Trophoblast cell (in vitro differentiated cells and primary cell): ENCODE measurements around the gene HIVEP3.

Source experiments
- DNase-seq, 2 donors: peaks; one replicate each; pipeline ENCODE4 v3.0.0-alpha.2; 2016
- H2AFZ ChIP-seq: 2 replicates; pipeline ENCODE4 v1.6.1; 2013; ENCODE audit warnings: low read length, moderate library complexity, mild to moderate bottlenecking; ENCODE audit not compliant: insufficient read depth, poor library complexity
- H2AK5ac ChIP-seq: 2 replicates; pipeline ENCODE4 v1.6.1; 2013; ENCODE audit warnings: mild to moderate bottlenecking, low read length
- H2BK120ac ChIP-seq: 2 replicates; pipeline ENCODE4 v1.6.1; 2013; ENCODE audit warnings: low read length, mild to moderate bottlenecking, moderate library complexity; ENCODE audit not compliant: insufficient read depth, poor library complexity
- H2BK12ac ChIP-seq: 2 replicates; pipeline ENCODE4 v1.6.1; 2013; ENCODE audit warnings: mild to moderate bottlenecking, low read length, moderate library complexity
- H2BK5ac ChIP-seq: 2 replicates; pipeline ENCODE4 v1.6.1; 2013; ENCODE audit warnings: low read length, low read depth, moderate library complexity, mild to moderate bottlenecking; ENCODE audit not compliant: poor library complexity
- H3K14ac ChIP-seq: 2 replicates; pipeline ENCODE4 v1.6.1; 2013; ENCODE audit warnings: mild to moderate bottlenecking, low read length
- H3K18ac ChIP-seq: 2 replicates; pipeline ENCODE4 v1.6.1; 2013; ENCODE audit warnings: mild to moderate bottlenecking, low read length
- H3K23ac ChIP-seq: 2 replicates; pipeline ENCODE4 v1.6.1; 2013; ENCODE audit warnings: low read length
- H3K27ac ChIP-seq: 2 replicates; pipeline ENCODE4 v1.5.1; 2013; ENCODE audit warnings: low read depth, mild to moderate bottlenecking, inconsistent platforms, low read length, moderate library complexity
- H3K27me3 ChIP-seq: 2 replicates; pipeline ENCODE4 v1.6.1; 2013; ENCODE audit warnings: inconsistent platforms, mild to moderate bottlenecking, low read length, moderate library complexity; ENCODE audit not compliant: insufficient read depth
- H3K36me3 ChIP-seq, 2 experiments: 1 replicate in 1 of 2; 2 replicates in 1 of 2; pipeline ENCODE4 v1.6.1; 2013; ENCODE audit warnings: low read length in 2 of 2, mild to moderate bottlenecking in 2 of 2, moderate library complexity in 1 of 2; ENCODE audit not compliant: insufficient read depth in 2 of 2, control insufficient read depth in 1 of 2
- H3K4ac ChIP-seq: 2 replicates; pipeline ENCODE4 v1.6.1; 2013; ENCODE audit warnings: low read depth, mild to moderate bottlenecking, low read length, moderate library complexity
- H3K4me1 ChIP-seq, 2 experiments: 1 replicate in 1 of 2; 2 replicates in 1 of 2; pipeline ENCODE4 v1.6.1; 2013; ENCODE audit warnings: low read length in 2 of 2, mild to moderate bottlenecking in 2 of 2, moderate library complexity in 1 of 2; ENCODE audit not compliant: insufficient read depth in 2 of 2, control insufficient read depth in 1 of 2
- H3K4me2 ChIP-seq: 2 replicates; pipeline ENCODE4 v1.6.1; 2013; ENCODE audit warnings: inconsistent platforms, mild to moderate bottlenecking, low read length, moderate library complexity
- H3K4me3 ChIP-seq: 2 replicates; pipeline ENCODE4 v1.5.1; 2013; ENCODE audit warnings: mild to moderate bottlenecking, low read depth, low read length, inconsistent platforms
- H3K79me1 ChIP-seq: one replicate; pipeline ENCODE4 v1.6.1; 2013; ENCODE audit warnings: low read length
- H3K79me2 ChIP-seq: 2 replicates; pipeline ENCODE4 v1.6.1; 2013; ENCODE audit warnings: low read length, mild to moderate bottlenecking; ENCODE audit not compliant: control insufficient read depth, insufficient read depth, poor library complexity
- H3K9ac ChIP-seq: 2 replicates; pipeline ENCODE4 v1.6.1; 2013; ENCODE audit warnings: mild to moderate bottlenecking, low read length
- H3K9me3 ChIP-seq: 2 replicates; pipeline ENCODE4 v1.6.1; 2013; ENCODE audit warnings: low read depth, mild to moderate bottlenecking, control low read depth, inconsistent platforms, low read length; ENCODE audit not compliant: insufficient read depth
- H4K12ac ChIP-seq: 2 replicates; pipeline ENCODE4 v1.6.1; 2013; ENCODE audit warnings: low read depth, mild to moderate bottlenecking, low read length, moderate library complexity
- H4K8ac ChIP-seq: 2 replicates; pipeline ENCODE4 v1.6.1; 2013; ENCODE audit warnings: low read depth, mild to moderate bottlenecking, low read length, moderate library complexity
- H4K91ac ChIP-seq: one replicate; pipeline ENCODE4 v1.6.1; 2013; ENCODE audit warnings: low read depth, mild to moderate bottlenecking, low read length, moderate library complexity
- WGBS: extraction: QIAGEN DNeasy Blood & Tissue Kit; methylation state at CpG from one replicate; pipeline ENCODE4 v1.1.7; 2013; ENCODE audit warnings: missing lambda C conversion rate; ENCODE audit not compliant: insufficient read length, insufficient coverage; ENCODE audit errors: extremely low coverage; 5-methylcytosine and 5-hydroxymethylcytosine counted together

Gene HIVEP3

DNA sequence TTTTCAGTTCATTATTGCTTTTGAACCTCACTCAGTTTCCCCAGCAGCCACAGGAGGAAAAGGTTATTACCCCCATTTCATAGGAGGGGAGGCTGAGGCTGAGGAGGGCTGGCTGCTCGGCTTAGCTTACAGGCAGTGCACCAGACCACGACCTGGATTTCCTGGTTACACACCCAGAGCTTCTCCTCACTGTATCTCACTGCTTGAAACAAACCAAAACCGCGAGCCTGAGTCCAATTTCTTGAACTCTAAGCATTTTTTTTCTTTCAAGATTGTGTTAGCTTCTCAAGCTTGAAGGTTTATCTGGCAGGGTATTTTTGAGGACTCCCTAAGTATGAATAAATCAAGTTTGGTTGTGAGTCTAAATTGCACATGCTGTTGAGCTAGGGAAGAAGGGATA is 245.3 kb downstream of the HIVEP3 start:
- Histone ChIP-seq H3K14ac (no peak overlapping the region), H2BK120ac (no peak overlapping the region), H3K4me1 (peaks cover 12 to 16% of the 10 kb centered on the region in 2 experiments), H3K9me3 (no peaks in the 10 kb centered on the region), H3K4me3 (no peak overlapping the region), H4K8ac (no peak overlapping the region), H3K79me2 (no peaks in the 10 kb centered on the region), H2AFZ (no peak overlapping the region), H2BK5ac (no peak overlapping the region), H3K36me3 (no peaks in the 10 kb centered on the region), H4K12ac (no peak overlapping the region), H3K4ac (no peak overlapping the region), H3K18ac (no peak overlapping the region), H3K27me3 (no peaks in the 10 kb centered on the region), H3K79me1 (peaks cover 2% of the 10 kb centered on the region), H3K27ac (no peak overlapping the region), H3K4me2 (no peak overlapping the region), H2AK5ac (no peak overlapping the region), H3K23ac (no peak overlapping the region), H3K9ac (no peak overlapping the region), H2BK12ac (no peak overlapping the region), H4K91ac (no peak overlapping the region)
- no peak for DNase-seq
- no CpG with 5 or more reads among the region's 4 CpGs for WGBS

GRCh38 chr1:41672641-41673361 is 245.9 kb downstream of the HIVEP3 start:
- Histone ChIP-seq H3K4me1 (peaks cover 8 to 11% of the 10 kb centered on the region in 2 experiments), H4K8ac (no peak overlapping the region), H3K9ac (no peak overlapping the region), H3K27ac (no peak overlapping the region), H2BK12ac (peak overlapping the region; percentile 16), H3K36me3 (no peaks in the 10 kb centered on the region), H3K23ac (no peak overlapping the region), H3K14ac (no peak overlapping the region), H4K12ac (no peak overlapping the region), H3K79me1 (peaks cover 2% of the 10 kb centered on the region), H3K79me2 (no peaks in the 10 kb centered on the region), H3K4ac (no peak overlapping the region), H2BK120ac (no peak overlapping the region), H4K91ac (no peak overlapping the region), H3K4me2 (no peak overlapping the region), H2BK5ac (no peak overlapping the region), H2AFZ (no peak overlapping the region), H3K27me3 (no peaks in the 10 kb centered on the region), H3K9me3 (no peaks in the 10 kb centered on the region), H2AK5ac (peak overlapping the region; percentile 30), H3K18ac (no peak overlapping the region), H3K4me3 (no peak overlapping the region)
- peak in 1 of 2 donors; percentile 17 for DNase-seq
- no CpG with 5 or more reads among the region's 9 CpGs for WGBS

GRCh38 chr1:41672173-41672572 is 246.5 kb downstream of the HIVEP3 start:
- H3K18ac ChIP-seq: no peak overlapping the region

DNA sequence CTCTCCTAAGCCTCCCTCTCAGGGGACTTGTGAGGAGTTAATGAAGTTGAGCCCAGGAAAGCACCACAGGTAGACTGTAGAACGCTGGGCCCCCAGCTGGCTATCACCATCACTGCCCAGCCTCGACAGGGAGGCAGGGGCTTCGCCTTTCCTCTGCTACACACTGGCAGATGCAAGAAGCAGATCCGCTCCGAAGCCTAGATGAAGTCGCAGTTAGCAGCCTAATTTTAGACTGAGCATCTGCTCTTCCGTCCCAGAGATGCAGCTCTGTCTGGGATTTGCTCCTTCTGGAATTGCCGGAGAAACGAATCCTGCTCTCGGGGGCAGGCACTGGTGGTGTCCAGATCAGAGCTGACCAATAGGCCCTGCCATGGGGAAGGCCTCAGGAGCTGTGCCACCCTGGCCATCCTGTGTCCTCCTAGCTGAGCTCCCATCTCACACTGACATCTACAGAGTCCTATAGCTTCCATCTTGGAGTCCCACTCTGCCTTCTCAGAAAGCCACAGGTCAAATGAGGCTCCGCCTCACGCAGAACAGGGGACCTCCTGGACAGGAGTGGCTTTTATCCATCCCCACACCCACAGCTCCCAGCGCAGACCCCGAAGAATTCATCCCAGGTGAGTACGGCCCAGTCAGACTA is 247.5 kb downstream of the HIVEP3 start:
- H3K9me3 ChIP-seq: no peaks in the 10 kb centered on the region
- H2BK5ac ChIP-seq: no peak overlapping the region
- no peak overlapping the region for H3K4me3 ChIP-seq
- no peaks in the 10 kb centered on the region for H3K27me3 ChIP-seq
- H2BK12ac ChIP-seq: no peak overlapping the region
- no peak overlapping the region for H4K8ac ChIP-seq
- no CpG with 5 or more reads among the region's 15 CpGs for WGBS
- no peak overlapping the region for H3K4ac ChIP-seq
- H3K4me1 ChIP-seq: peaks cover 11 to 12% of the 10 kb centered on the region in 2 experiments
- peaks cover 2% of the 10 kb centered on the region for H3K79me1 ChIP-seq
- no peak overlapping the region for H3K14ac ChIP-seq
- no peak overlapping the region for H4K91ac ChIP-seq
- H3K23ac ChIP-seq: no peak overlapping the region
- no peaks in the 10 kb centered on the region for H3K36me3 ChIP-seq
- H3K79me2 ChIP-seq: no peaks in the 10 kb centered on the region
- H3K4me2 ChIP-seq: no peak overlapping the region
- H3K27ac ChIP-seq: no peak overlapping the region
- no peak overlapping the region for H2BK120ac ChIP-seq
- H2AK5ac ChIP-seq: no peak overlapping the region
- no peak for DNase-seq
- H3K18ac ChIP-seq: no peak overlapping the region
- no peak overlapping the region for H4K12ac ChIP-seq
- H2AFZ ChIP-seq: no peak overlapping the region
- no peak overlapping the region for H3K9ac ChIP-seq

More at GRCh38 chr1:41672173-41672572, 246.5 kb downstream of the HIVEP3 start:
- H3K4ac ChIP-seq: no peak overlapping the region
- H3K36me3 ChIP-seq: no peaks in the 10 kb centered on the region
- no peak overlapping the region for H3K4me2 ChIP-seq
- no peaks in the 10 kb centered on the region for H3K9me3 ChIP-seq
- H3K23ac ChIP-seq: no peak overlapping the region
- peaks cover 11% of the 10 kb centered on the region in 2 experiments for H3K4me1 ChIP-seq
- no peak overlapping the region for H3K4me3 ChIP-seq
- peaks cover 2% of the 10 kb centered on the region for H3K79me1 ChIP-seq
- H3K79me2 ChIP-seq: no peaks in the 10 kb centered on the region
- no peak overlapping the region for H3K27ac ChIP-seq
- no peak overlapping the region for H4K12ac ChIP-seq
- no CpG with 5 or more reads among the region's 4 CpGs for WGBS
- no peak overlapping the region for H4K91ac ChIP-seq
- DNase-seq: peak; percentile 80 to 90
- H4K8ac ChIP-seq: no peak overlapping the region
- no peak overlapping the region for H2BK5ac ChIP-seq
- H2BK12ac ChIP-seq: no peak overlapping the region
- no peak overlapping the region for H3K9ac ChIP-seq
- no peak overlapping the region for H3K14ac ChIP-seq
- no peak overlapping the region for H2AK5ac ChIP-seq
- H2BK120ac ChIP-seq: no peak overlapping the region
- H3K27me3 ChIP-seq: no peaks in the 10 kb centered on the region
- H2AFZ ChIP-seq: no peak overlapping the region
